ENCODE measurements around the gene CDC27. TPM values are rescaled to one million over a fixed set of nuclear protein-coding genes. Genes with fewer than 3 reads are reported as not detected.
A peak's percentile ranks its signal among the peaks of the same experiment; 100 is the strongest.

Gene CDC27
- total RNA-seq, 4 donors from 2014 or later = 48.2 to 51.1 (median 49.1) TPM

DNA sequence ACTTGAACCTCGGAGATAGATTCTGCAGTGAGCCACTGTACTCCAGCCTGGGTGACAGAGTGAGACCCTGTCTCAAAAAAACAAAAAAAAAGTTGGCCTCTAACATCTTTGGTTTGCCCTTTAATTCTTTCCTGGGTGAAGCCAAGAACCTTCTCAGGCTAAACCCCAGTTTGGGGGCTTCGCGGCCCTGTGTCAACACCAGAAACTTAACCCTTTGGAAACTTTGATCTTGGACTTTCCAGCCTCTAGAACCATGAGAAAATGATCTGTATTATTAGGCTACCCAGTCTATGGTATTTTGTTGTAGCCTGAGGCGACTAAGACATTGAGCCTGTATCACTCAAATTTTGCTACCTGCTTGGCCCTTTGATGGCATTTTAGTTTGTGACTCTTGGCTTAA is 86.2 kb downstream of the CDC27 start:
- H3K36me3 ChIP-seq = peaks cover 0 to 2% (median 0%) of the 10 kb centered on the region in 4 donors
- 90% methylated on average over 4 of the region's 4 CpGs for WGBS
- no peak for DNase-seq (ENCODE audit: extremely low spot score)
- TF ChIP-seq POLR2A (IDR thresholded peaks at IDR 0.05; ENCODE audit: low read depth) = no peak
- TF ChIP-seq, protein P1, sequence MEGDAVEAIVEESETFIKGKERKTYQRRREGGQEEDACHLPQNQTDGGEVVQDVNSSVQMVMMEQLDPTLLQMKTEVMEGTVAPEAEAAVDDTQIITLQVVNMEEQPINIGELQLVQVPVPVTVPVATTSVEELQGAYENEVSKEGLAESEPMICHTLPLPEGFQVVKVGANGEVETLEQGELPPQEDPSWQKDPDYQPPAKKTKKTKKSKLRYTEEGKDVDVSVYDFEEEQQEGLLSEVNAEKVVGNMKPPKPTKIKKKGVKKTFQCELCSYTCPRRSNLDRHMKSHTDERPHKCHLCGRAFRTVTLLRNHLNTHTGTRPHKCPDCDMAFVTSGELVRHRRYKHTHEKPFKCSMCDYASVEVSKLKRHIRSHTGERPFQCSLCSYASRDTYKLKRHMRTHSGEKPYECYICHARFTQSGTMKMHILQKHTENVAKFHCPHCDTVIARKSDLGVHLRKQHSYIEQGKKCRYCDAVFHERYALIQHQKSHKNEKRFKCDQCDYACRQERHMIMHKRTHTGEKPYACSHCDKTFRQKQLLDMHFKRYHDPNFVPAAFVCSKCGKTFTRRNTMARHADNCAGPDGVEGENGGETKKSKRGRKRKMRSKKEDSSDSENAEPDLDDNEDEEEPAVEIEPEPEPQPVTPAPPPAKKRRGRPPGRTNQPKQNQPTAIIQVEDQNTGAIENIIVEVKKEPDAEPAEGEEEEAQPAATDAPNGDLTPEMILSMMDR (IDR thresholded peaks at IDR 0.05) = no peak
- TF ChIP-seq EP300 (IDR thresholded peaks at IDR 0.05) = no peak
- no peak for TF ChIP-seq POLR2AphosphoS5 (IDR thresholded peaks at IDR 0.05)
- no peak overlapping the region for H3K27ac ChIP-seq (replicated peaks in 1 of 4)
- no peak overlapping the region for H3K4me3 ChIP-seq
- intact Hi-C loops (cut with DNase I) = no loop called here
- peaks cover 10 to 25% (median 19%) of the 10 kb centered on the region in 4 donors for H3K4me1 ChIP-seq
- peaks cover 0 to 9% (median 0%) of the 10 kb centered on the region in 4 donors for H3K27me3 ChIP-seq
- H3K9me3 ChIP-seq = no peaks in the 10 kb centered on the region

DNA sequence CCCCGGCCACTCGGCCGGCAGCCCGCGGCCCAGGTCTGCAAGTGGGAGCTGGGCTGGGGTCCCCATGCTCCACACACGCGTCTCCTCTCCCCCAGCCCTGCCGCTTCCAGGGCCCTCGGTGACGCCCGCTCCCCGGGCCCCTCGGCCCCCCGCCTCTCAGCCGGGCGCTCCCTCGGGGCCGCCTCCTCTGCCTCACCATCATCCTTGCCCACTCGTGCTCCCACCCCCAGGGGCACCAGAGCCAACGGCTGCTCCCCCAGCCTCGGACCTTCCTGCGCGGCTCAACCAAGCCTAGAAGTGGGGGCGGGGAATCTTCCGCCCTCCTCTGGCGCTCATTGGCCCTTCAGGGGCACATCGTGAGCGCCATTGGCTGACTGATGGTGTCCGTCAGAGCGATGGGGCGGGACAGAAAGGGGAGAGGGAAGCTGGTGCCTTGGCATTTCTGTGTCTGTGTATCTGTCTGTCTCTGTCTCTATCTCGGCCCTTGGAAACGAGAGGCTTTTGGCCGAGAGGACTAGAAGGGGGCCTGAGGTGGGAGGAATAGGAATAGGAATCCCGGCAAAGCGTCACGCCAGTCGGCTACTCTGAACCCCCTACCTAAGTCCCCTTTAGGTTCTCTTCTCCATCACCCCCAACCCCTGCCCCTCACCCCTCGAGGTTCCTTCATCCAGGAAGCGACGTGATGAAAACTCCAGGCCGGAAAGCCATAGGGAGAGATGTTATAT is 88.9 kb downstream of the CDC27 start:
- no peaks in the 10 kb centered on the region for H3K9me3 ChIP-seq
- peak; percentile 97 for DNase-seq (ENCODE audit: extremely low spot score)
- no peaks in the 10 kb centered on the region for H3K27me3 ChIP-seq
- H3K4me3 ChIP-seq = peak overlapping the region; percentile 84 to 100 (median 92)
- peak; percentile 69 to 83 for TF ChIP-seq POLR2AphosphoS5 (IDR thresholded peaks at IDR 0.05)
- no peak for TF ChIP-seq POLR2A (IDR thresholded peaks at IDR 0.05; ENCODE audit: low read depth)
- H3K36me3 ChIP-seq = peaks cover 0 to 6% (median 1%) of the 10 kb centered on the region in 4 donors
- intact Hi-C loops (cut with DNase I) = no loop called here
- WGBS = 2% methylated on average over 11 of the region's 42 CpGs
- H3K27ac ChIP-seq (replicated peaks in 1 of 4) = peak overlapping the region; percentile 83 to 90 (median 86)
- peaks cover 10 to 40% (median 28%) of the 10 kb centered on the region in 4 donors for H3K4me1 ChIP-seq

DNA sequence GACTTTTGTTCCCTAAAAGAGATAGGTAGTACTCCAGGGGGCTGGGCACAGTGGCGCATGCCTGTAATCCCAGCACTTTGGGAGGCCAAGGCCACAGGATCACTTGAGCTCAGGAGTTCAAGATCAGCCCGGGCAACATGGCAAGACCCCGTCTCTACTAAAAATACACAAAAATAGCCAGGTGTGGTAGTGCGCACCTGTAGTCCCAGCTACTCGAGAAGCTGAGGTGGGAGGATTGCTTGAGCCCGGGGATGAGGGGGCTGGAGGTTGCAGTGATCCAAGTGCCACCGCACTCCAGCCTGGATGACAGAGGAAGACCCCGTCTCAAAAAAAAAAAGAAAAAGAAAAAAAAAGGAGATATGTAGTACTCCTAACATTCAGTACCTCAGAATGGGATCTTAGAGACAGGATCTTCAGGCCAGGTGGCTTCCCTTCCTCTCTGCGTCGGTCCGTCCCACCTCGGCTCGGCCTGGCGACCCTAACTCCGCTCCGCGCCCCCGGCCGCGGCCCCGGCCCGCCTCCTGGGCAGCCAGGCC is 89.6 kb downstream of the CDC27 start:
- Histone ChIP-seq H3K27ac (replicated peaks in 1 of 4) (peak overlapping the region; percentile 83 to 90 (median 86)), H3K36me3 (peaks cover 0 to 6% (median 1%) of the 10 kb centered on the region in 4 donors), H3K4me1 (peaks cover 10 to 41% (median 28%) of the 10 kb centered on the region in 4 donors), H3K27me3 (no peaks in the 10 kb centered on the region), H3K4me3 (peak overlapping the region; percentile 84 to 100 (median 92)), H3K9me3 (no peaks in the 10 kb centered on the region)
- intact Hi-C loops (cut with DNase I) = no loop called here
- WGBS = 14% methylated on average over 15 of the region's 22 CpGs
- no peak for DNase-seq (ENCODE audit: extremely low spot score)
- TF ChIP-seq POLR2A (IDR thresholded peaks at IDR 0.05; ENCODE audit: low read depth) = no peak
- TF ChIP-seq POLR2AphosphoS5 (IDR thresholded peaks at IDR 0.05) = no peak
- no peak for TF ChIP-seq EP300 (IDR thresholded peaks at IDR 0.05)
- TF ChIP-seq, protein P1 (IDR thresholded peaks at IDR 0.05) = no peak

DNA sequence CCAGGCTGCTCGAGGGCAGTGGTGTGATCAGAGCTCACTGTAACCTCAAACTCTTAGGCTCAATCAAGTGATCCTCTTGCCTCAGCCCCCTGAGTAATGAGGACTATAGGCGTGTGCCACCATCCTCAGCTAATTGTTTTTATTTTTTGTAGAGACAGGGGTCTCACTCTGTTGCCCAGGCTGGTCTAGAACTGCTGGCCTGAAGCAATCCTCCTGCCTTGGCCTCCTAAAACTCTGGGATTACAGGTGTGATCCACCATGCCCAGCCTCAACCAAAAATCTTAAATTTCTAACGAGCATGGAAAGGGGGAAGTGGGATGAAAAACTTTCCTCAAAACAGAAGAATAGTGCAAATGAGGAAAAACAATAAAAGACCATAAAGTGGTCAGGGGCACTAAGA is 92.8 kb downstream of the CDC27 start:
- TF ChIP-seq, protein P1 (IDR thresholded peaks at IDR 0.05) = no peak
- TF ChIP-seq POLR2A (IDR thresholded peaks at IDR 0.05; ENCODE audit: low read depth) (no peak), EP300 (IDR thresholded peaks at IDR 0.05) (no peak), POLR2AphosphoS5 (IDR thresholded peaks at IDR 0.05) (no peak)
- no peak for DNase-seq (ENCODE audit: extremely low spot score)
- Histone ChIP-seq H3K4me3 (no peak overlapping the region), H3K27ac (replicated peaks in 1 of 4) (no peak overlapping the region), H3K27me3 (no peaks in the 10 kb centered on the region), H3K36me3 (peaks cover 0 to 13% (median 1%) of the 10 kb centered on the region in 4 donors), H3K9me3 (peaks cover 0 to 9% (median 0%) of the 10 kb centered on the region in 4 donors), H3K4me1 (peaks cover 10 to 41% (median 28%) of the 10 kb centered on the region in 4 donors)
- WGBS = 85% methylated on average over 3 of the region's 3 CpGs
- intact Hi-C loops (cut with DNase I) = no loop called here

DNA sequence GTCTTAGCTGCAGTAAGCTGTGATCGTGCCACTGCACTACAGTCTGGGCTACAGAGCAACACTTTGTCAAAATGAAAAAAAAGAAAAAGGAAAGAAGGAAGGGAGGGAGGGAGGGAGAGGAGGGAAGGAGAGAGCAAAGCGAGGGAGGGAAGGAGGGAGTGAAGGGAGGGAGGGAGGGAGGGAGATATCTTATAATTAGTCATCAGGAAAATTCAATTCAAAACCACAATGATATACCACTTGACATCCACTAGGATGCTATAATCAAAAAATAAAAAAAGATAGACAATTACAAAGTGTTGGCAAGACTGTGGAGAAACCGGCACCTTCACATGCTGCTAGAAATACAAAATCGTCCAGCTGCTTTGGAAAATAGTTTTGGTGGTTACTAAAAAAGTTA is 93.8 kb downstream of the CDC27 start:
- Histone ChIP-seq H3K4me3 (no peak overlapping the region), H3K4me1 (peaks cover 10 to 38% (median 26%) of the 10 kb centered on the region in 4 donors), H3K27ac (replicated peaks in 1 of 4) (no peak overlapping the region), H3K27me3 (no peaks in the 10 kb centered on the region), H3K36me3 (peaks cover 0 to 13% (median 1%) of the 10 kb centered on the region in 4 donors), H3K9me3 (peaks cover 0 to 9% (median 0%) of the 10 kb centered on the region in 4 donors)
- TF ChIP-seq POLR2A (IDR thresholded peaks at IDR 0.05; ENCODE audit: low read depth) (no peak), POLR2AphosphoS5 (IDR thresholded peaks at IDR 0.05) (no peak), EP300 (IDR thresholded peaks at IDR 0.05) (no peak)
- TF ChIP-seq, protein P1 (IDR thresholded peaks at IDR 0.05) = no peak
- intact Hi-C loops (cut with DNase I) = no loop called here
- 59% methylated on average over 4 of the region's 4 CpGs for WGBS
- no peak for DNase-seq (ENCODE audit: extremely low spot score)
